ENCODE measurements around the gene UNC13A. TPM values are rescaled to one million over a fixed set of nuclear protein-coding genes. Genes with fewer than 3 reads are reported as not detected.

The UNC13A gene
- 0.33 TPM for polyA plus RNA-seq (ENCODE audit: insufficient read length)
- long read RNA-seq, donor 1, partial matches to known transcripts = 53 of 53 reads
- long read RNA-seq, donor 1, other reads (novel, unspliced or antisense) = 0 of 53 reads
- long read RNA-seq, donor 2, partial matches to known transcripts = 36 of 36 reads
- long read RNA-seq, donor 2, other reads (novel, unspliced or antisense) = 0 of 36 reads
- long read RNA-seq, donor 3 = 0 reads
- long read RNA-seq, donor 4 = 0 reads
- long read RNA-seq, donor 5 = 0 reads
- long read RNA-seq, donor 6 = 0 reads
- long read RNA-seq, donor 7 = 0 reads
- long read RNA-seq, donor 8 = 0 reads

GRCh38 chr19:17687857-17688784 is at the start of gene UNC13A:
UNC13A (minus strand) TSS chr19:17688354; CDS start chr19:17688199, 155 bp downstream.
- peak; percentile 55 for DNase-seq

- DNase-seq = no peak
These were observed 49.6 kb upstream of the UNC13A start for GRCh38 chr19:17737690-17738153.

- DNase-seq = no peak
These were observed 47.3 kb upstream of the UNC13A start for GRCh38 chr19:17735410-17735809.

- no peak for DNase-seq
These were observed 46.0 kb upstream of the UNC13A start for GRCh38 chr19:17734146-17734545.

- no peak for DNase-seq
These were observed 45.0 kb upstream of the UNC13A start for GRCh38 chr19:17733127-17733526.

- DNase-seq = no peak
These were observed 39.7 kb upstream of the UNC13A start for GRCh38 chr19:17727843-17728242.

- no peak for DNase-seq
These were observed 39.0 kb upstream of the UNC13A start for GRCh38 chr19:17726964-17727773.

- DNase-seq = no peak
These were observed 38.1 kb upstream of the UNC13A start for GRCh38 chr19:17726136-17726741.

- DNase-seq = no peak
These were observed 37.4 kb upstream of the UNC13A start for GRCh38 chr19:17725422-17726078.

GRCh38 chr19:17724655-17725054 is 36.5 kb upstream of the UNC13A start:
- DNase-seq = no peak

GRCh38 chr19:17722655-17723240 is 34.6 kb upstream of the UNC13A start:
- DNase-seq = no peak

GRCh38 chr19:17721821-17722220 is 33.7 kb upstream of the UNC13A start:
- no peak for DNase-seq

- no peak for DNase-seq
These were observed 33.0 kb upstream of the UNC13A start for GRCh38 chr19:17721111-17721628.

GRCh38 chr19:17720440-17720839 is 32.3 kb upstream of the UNC13A start:
- no peak for DNase-seq

- DNase-seq = no peak
These were observed 31.7 kb upstream of the UNC13A start for GRCh38 chr19:17719730-17720400.

GRCh38 chr19:17718947-17719711 is 31.0 kb upstream of the UNC13A start, which contains the start of gene MAP1S:
MAP1S (plus strand) TSS chr19:17719480; CDS start chr19:17719503, 23 bp downstream.
- peak; percentile 64 for DNase-seq

GRCh38 chr19:17718550-17718946 is 30.4 kb upstream of the UNC13A start:
- no peak for DNase-seq

- no peak for DNase-seq
These were observed 28.3 kb upstream of the UNC13A start for GRCh38 chr19:17716309-17716929.

- no peak for DNase-seq
These were observed 23.7 kb upstream of the UNC13A start for GRCh38 chr19:17711851-17712250.

All from left kidney (tissue), 8 donors.